Neural cell (in vitro differentiated cells): ENCODE results near the gene USP10. TPM values are rescaled to one million over a fixed set of nuclear protein-coding genes. Genes with fewer than 3 reads are reported as not detected.

Experiments used
- H2AFZ ChIP-seq: fragments of 200-600, 300-800 bp; sonication (generic), shearing (Covaris generic); 2 replicates; pipeline ENCODE4 v1.6.0; 2014; ENCODE audit warnings: low read depth, mild to moderate bottlenecking, antibody characterized with exemption, low read length, moderate library complexity
- H3F3A ChIP-seq: fragments of 200-600 bp; shearing (Covaris generic); 2 replicates; pipeline ENCODE4 v1.6.1; 2016; ENCODE audit warnings: mild to moderate bottlenecking, moderate library complexity, mixed read lengths, antibody characterized with exemption, low read length; ENCODE audit not compliant: insufficient read depth, poor library complexity, severe bottlenecking
- H3K27ac ChIP-seq: fragments of 200-600, 300-800 bp; sonication (generic), shearing (Covaris generic); 2 replicates; pipeline ENCODE4 v1.5.1; 2014; ENCODE audit warnings: mild to moderate bottlenecking, low read length, moderate library complexity
- H3K27me3 ChIP-seq: fragments of 300-800, 200-600 bp; sonication (generic), shearing (Covaris generic); 2 replicates; pipeline ENCODE4 v1.6.0; 2014; ENCODE audit warnings: mild to moderate bottlenecking, low read depth, low read length, moderate library complexity; ENCODE audit not compliant: insufficient read depth
- H3K36me3 ChIP-seq: fragments of 300-800, 200-600 bp; sonication (generic), shearing (Covaris generic); 2 replicates; pipeline ENCODE4 v1.5.1; 2014; ENCODE audit warnings: mild to moderate bottlenecking, antibody characterized with exemption, low read length, moderate library complexity; ENCODE audit not compliant: insufficient read depth
- H3K4me2 ChIP-seq: fragments of 300-800, 200-600 bp; sonication (generic), shearing (Covaris generic); 2 replicates; pipeline ENCODE4 v1.6.0; 2014; ENCODE audit warnings: mild to moderate bottlenecking, low read length
- H3K4me3 ChIP-seq: fragments of 300-800, 200-600 bp; sonication (generic), shearing (Covaris generic); 2 replicates; pipeline ENCODE4 v1.5.1; 2014; ENCODE audit warnings: mild to moderate bottlenecking, low read length, moderate library complexity
- H3K79me2 ChIP-seq: fragments of 200-600 bp; shearing (Covaris generic); replicated peaks from 2 replicates; pipeline ENCODE4 v1.6.0; 2014; ENCODE audit warnings: mild to moderate bottlenecking, low read length, moderate library complexity; ENCODE audit not compliant: insufficient read depth
- H3K9ac ChIP-seq: fragments of 300-800, 200-600 bp; sonication (generic), shearing (Covaris generic); 2 replicates; pipeline ENCODE4 v1.6.1; 2016; ENCODE audit warnings: mild to moderate bottlenecking, low read length, mixed read lengths
- H3K9me2 ChIP-seq: fragments of 200-600 bp; shearing (Covaris generic); 2 replicates; pipeline ENCODE4 v1.6.1; 2016; ENCODE audit warnings: mild to moderate bottlenecking, low read length, mixed read lengths; ENCODE audit not compliant: insufficient read depth
- H3K9me3 ChIP-seq: fragments of 200-600, 300-800 bp; sonication (generic), shearing (Covaris generic); 2 replicates; pipeline ENCODE4 v1.6.1; 2016; ENCODE audit warnings: mild to moderate bottlenecking, mixed run types, low read length, moderate library complexity, mixed read lengths
- H4K20me1 ChIP-seq: fragments of 200-600 bp; shearing (Covaris generic); 2 replicates; pipeline ENCODE4 v1.6.1; 2016; ENCODE audit warnings: mild to moderate bottlenecking, mixed run types; ENCODE audit not compliant: insufficient read depth
- EP300 ChIP-seq: fragments of 450-650 bp; conservative IDR thresholded peaks from 2 replicates; pipeline ENCODE4 v1.6.1; 2014; ENCODE audit warnings: antibody characterized with exemption, mild to moderate bottlenecking, moderate library complexity; ENCODE audit not compliant: poor library complexity, severe bottlenecking
- EZH2 ChIP-seq: fragments of 200-600, 300-800 bp; shearing (Covaris generic), sonication (generic); IDR thresholded peaks from 2 replicates; pipeline ENCODE4 v1.6.1; 2014; ENCODE audit warnings: antibody characterized with exemption, low read length, borderline replicate concordance, mild to moderate bottlenecking; ENCODE audit not compliant: insufficient read depth, poor library complexity, severe bottlenecking
- MXI1 ChIP-seq: fragments of 450-650 bp; conservative IDR thresholded peaks from 2 replicates; pipeline ENCODE4 v1.6.1; 2014; ENCODE audit warnings: antibody characterized with exemption, mild to moderate bottlenecking; ENCODE audit not compliant: poor library complexity, severe bottlenecking
- POLR2AphosphoS5 ChIP-seq: IDR thresholded peaks from 2 replicates; pipeline ENCODE4 v1.6.1; 2012
- RAD21 ChIP-seq: fragments of 450-650 bp; conservative IDR thresholded peaks from 2 replicates; pipeline ENCODE4 v1.6.1; 2014; ENCODE audit warnings: antibody characterized with exemption, mild to moderate bottlenecking, moderate library complexity
- REST ChIP-seq: IDR thresholded peaks from 2 replicates; pipeline ENCODE4 v1.6.1; 2012; ENCODE audit warnings: borderline replicate concordance
- SMC3 ChIP-seq: fragments of 450-650 bp; conservative IDR thresholded peaks from 2 replicates; pipeline ENCODE4 v1.6.1; 2014; ENCODE audit warnings: antibody characterized with exemption, mild to moderate bottlenecking, moderate library complexity; ENCODE audit not compliant: poor library complexity
- TAF1 ChIP-seq: IDR thresholded peaks from 2 replicates; pipeline ENCODE4 v1.6.1; 2012; ENCODE audit warnings: low read depth
- polyA plus RNA-seq: library from polyadenylated mRNA; depleted of rRNA; stranded (reverse); fragments of >200 nt; gene quantifications from 2 replicates; pipeline ENCODE4 v1.2.3, GENCODE V29; 2014
- TF ChIP-seq, protein P1 (sequence below): fragments of 450-650 bp; IDR thresholded peaks from 2 replicates; pipeline ENCODE4 v1.5.1; 2014; ENCODE audit warnings: antibody characterized with exemption, mild to moderate bottlenecking, moderate library complexity; ENCODE audit not compliant: poor library complexity, severe bottlenecking

Gene USP10
- polyA plus RNA-seq, 1 donor from 2014 or later, result 48.9 TPM

- no peak overlapping the region for H3K27ac ChIP-seq
- no peak overlapping the region for H3K9ac ChIP-seq
- H3K36me3 ChIP-seq, result no peaks in the 10 kb centered on the region
- H3K9me3 ChIP-seq, result no peaks in the 10 kb centered on the region
- H2AFZ ChIP-seq, result no peak overlapping the region
- no peak overlapping the region for H3K4me2 ChIP-seq
- no peaks in the 10 kb centered on the region for H4K20me1 ChIP-seq
- H3F3A ChIP-seq, result no peaks in the 10 kb centered on the region
- TF ChIP-seq RAD21 (no peak), EP300 (no peak), SMC3 (no peak), POLR2AphosphoS5 (no peak), EZH2 (no peak), MXI1 (no peak), TAF1 (no peak), REST (no peak)
- TF ChIP-seq, protein P1, sequence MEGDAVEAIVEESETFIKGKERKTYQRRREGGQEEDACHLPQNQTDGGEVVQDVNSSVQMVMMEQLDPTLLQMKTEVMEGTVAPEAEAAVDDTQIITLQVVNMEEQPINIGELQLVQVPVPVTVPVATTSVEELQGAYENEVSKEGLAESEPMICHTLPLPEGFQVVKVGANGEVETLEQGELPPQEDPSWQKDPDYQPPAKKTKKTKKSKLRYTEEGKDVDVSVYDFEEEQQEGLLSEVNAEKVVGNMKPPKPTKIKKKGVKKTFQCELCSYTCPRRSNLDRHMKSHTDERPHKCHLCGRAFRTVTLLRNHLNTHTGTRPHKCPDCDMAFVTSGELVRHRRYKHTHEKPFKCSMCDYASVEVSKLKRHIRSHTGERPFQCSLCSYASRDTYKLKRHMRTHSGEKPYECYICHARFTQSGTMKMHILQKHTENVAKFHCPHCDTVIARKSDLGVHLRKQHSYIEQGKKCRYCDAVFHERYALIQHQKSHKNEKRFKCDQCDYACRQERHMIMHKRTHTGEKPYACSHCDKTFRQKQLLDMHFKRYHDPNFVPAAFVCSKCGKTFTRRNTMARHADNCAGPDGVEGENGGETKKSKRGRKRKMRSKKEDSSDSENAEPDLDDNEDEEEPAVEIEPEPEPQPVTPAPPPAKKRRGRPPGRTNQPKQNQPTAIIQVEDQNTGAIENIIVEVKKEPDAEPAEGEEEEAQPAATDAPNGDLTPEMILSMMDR, result no peak
- peaks cover 5% of the 10 kb centered on the region for H3K79me2 ChIP-seq
- no peaks in the 10 kb centered on the region for H3K9me2 ChIP-seq
- no peak overlapping the region for H3K4me3 ChIP-seq
- no peaks in the 10 kb centered on the region for H3K27me3 ChIP-seq
These were observed 4.8 kb upstream of the USP10 start for GRCh38 chr16:84694980-84695379.

DNA sequence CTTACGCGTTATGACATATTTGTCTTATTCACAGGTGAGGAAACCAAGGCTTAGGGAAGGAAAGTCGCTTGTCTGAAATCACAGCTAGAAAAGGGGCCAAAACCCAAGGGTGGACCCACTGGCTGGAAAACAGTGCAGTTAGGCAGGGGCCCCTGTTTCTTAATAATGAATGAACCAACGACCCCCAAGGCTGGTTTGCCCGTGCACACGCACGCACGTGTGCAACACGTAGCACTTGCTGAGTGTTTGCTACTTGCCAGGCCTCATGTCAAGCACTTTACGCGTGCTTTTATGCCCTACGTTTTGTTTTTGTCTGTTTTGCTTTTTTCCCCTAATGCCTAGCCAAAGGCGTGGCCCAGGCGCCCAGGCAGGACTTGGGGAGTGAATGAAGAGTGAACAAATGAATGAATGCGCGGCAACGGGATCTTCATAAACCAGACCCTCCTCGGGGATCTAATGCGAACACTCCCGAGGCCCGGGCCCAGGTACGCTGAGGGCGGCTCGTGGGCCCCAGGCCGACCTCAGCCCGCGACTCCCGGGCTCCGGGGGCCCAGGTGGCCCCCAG is 571 bp upstream of the USP10 start:
- Histone ChIP-seq H3K4me3 (peak overlapping the region; percentile 94), H3K79me2 (peaks cover 43% of the 10 kb centered on the region), H3K36me3 (no peaks in the 10 kb centered on the region), H3F3A (no peaks in the 10 kb centered on the region), H3K9me2 (no peaks in the 10 kb centered on the region), H2AFZ (peak overlapping the region; percentile 75), H4K20me1 (no peaks in the 10 kb centered on the region), H3K27ac (peak overlapping the region; percentile 44), H3K9me3 (no peaks in the 10 kb centered on the region), H3K9ac (peak overlapping the region; percentile 77), H3K4me2 (peak overlapping the region; percentile 77), H3K27me3 (no peaks in the 10 kb centered on the region)
- TF ChIP-seq REST (no peak), SMC3 (no peak), POLR2AphosphoS5 (no peak), TAF1 (no peak), EP300 (no peak), MXI1 (no peak), RAD21 (no peak), EZH2 (no peak)
- TF ChIP-seq, protein P1, result no peak
